Prostate gland (tissue), 2 donors: Measurements from ENCODE around the gene ZSCAN31.

ENCODE experiments used
- POLR2A ChIP-seq: fragments of 450-650 bp; IDR thresholded peaks from one replicate; pipeline ENCODE4 v1.6.1; 2016; ENCODE audit warnings: antibody characterized with exemption, mild to moderate bottlenecking
- POLR2AphosphoS5 ChIP-seq: sonication (generic); formaldehyde crosslinking; IDR thresholded peaks from one replicate; pipeline ENCODE4 v1.6.1; 2017; ENCODE audit warnings: antibody characterized with exemption
- TF ChIP-seq, protein P1 (sequence below), 4 experiments: fragments of 200-600 bp in 2 of 4; fragments of 450-650 bp in 2 of 4; sonication (generic) in 2 of 4; IDR thresholded peaks; 1 replicate in 3 of 4; 2 replicates in 1 of 4; pipeline ENCODE4 v1.5.1; 2016 to 2019; ENCODE audit warnings: antibody characterized with exemption in 4 of 4, mild to moderate bottlenecking in 2 of 4, moderate library complexity in 2 of 4

DNA sequence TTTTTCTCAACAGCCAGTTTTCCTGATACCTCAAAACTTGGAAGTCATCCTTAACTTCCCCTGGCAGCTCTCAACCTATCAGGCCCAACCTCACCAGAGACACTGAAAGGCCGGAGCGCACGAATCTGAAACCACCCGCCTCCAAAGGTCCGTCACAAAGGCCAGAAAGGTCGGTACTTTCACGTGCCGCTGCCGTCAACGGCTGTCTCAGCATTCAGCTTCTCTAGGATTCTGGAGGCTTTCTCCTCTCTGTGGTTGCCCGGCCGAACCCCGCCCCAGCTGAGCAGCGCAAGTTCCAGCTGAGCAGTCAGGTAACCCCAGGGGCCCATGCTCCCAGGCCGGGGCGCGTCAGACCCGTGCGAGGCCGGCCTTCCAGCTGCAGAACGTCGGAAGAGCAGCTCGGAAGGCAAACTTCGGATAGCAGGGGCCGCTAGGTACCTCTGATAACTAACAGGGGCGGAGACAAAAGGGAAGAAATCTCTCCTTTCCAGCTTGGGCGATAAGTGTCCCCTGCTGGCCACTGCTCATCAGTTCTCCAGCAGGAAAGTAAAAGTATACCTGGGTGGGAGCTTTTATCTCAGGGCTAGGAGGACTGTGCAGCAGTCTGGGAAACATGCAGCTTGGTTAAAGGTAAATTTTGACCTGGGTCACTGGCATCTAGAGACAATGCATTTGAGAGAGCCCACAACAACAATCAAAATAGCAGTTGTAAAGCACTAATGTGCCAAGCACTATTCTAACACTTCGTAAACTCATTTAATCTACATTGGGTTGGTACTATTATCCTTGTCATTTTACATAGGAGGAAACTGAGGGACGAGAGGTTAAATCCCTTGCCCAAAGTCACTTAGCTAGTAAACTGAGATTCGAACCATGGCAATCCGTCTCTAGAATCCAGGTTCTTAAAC lies 47.5 kb upstream of the ZSCAN31 start:
- TF ChIP-seq, protein P1, sequence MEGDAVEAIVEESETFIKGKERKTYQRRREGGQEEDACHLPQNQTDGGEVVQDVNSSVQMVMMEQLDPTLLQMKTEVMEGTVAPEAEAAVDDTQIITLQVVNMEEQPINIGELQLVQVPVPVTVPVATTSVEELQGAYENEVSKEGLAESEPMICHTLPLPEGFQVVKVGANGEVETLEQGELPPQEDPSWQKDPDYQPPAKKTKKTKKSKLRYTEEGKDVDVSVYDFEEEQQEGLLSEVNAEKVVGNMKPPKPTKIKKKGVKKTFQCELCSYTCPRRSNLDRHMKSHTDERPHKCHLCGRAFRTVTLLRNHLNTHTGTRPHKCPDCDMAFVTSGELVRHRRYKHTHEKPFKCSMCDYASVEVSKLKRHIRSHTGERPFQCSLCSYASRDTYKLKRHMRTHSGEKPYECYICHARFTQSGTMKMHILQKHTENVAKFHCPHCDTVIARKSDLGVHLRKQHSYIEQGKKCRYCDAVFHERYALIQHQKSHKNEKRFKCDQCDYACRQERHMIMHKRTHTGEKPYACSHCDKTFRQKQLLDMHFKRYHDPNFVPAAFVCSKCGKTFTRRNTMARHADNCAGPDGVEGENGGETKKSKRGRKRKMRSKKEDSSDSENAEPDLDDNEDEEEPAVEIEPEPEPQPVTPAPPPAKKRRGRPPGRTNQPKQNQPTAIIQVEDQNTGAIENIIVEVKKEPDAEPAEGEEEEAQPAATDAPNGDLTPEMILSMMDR (IDR thresholded peaks at IDR 0.05) = peak in 3 of 4 experiments; percentile 34 to 59 (median 56)
- TF ChIP-seq POLR2AphosphoS5 (peak; percentile 73), POLR2A (no peak)
